H9 (cell line): ENCODE results near the gene SIGLEC11. TPM values are rescaled to one million over a fixed set of nuclear protein-coding genes. Genes with fewer than 3 reads are reported as not detected.

Experiments
- DNase-seq: peaks from one replicate; pipeline ENCODE4 v3.0.0-alpha.2; 2017
- H2AFZ ChIP-seq: one replicate; pipeline ENCODE4 v1.6.1; 2013; ENCODE audit warnings: mild to moderate bottlenecking, low read length, control low read depth, moderate library complexity
- H2AK5ac ChIP-seq: 2 replicates; pipeline ENCODE4 v1.6.1; 2013; ENCODE audit warnings: low read length, control low read depth, mixed read lengths; ENCODE audit not compliant: insufficient read length
- H2BK120ac ChIP-seq: one replicate; pipeline ENCODE4 v1.6.1; 2013; ENCODE audit warnings: low read depth, mild to moderate bottlenecking, low read length, control low read depth, inconsistent platforms; ENCODE audit not compliant: poor library complexity, severe bottlenecking
- H2BK12ac ChIP-seq: 2 replicates; pipeline ENCODE4 v1.6.1; 2013; ENCODE audit warnings: low read length, control low read depth, mixed read lengths, low read depth; ENCODE audit not compliant: insufficient read length
- H2BK15ac ChIP-seq: 2 replicates; pipeline ENCODE4 v1.6.1; 2013; ENCODE audit warnings: low read depth, low read length, control low read depth
- H2BK20ac ChIP-seq: one replicate; pipeline ENCODE4 v1.6.1; 2013; ENCODE audit warnings: low read depth, mild to moderate bottlenecking, low read length, control low read depth, inconsistent platforms; ENCODE audit not compliant: poor library complexity, severe bottlenecking
- H2BK5ac ChIP-seq: 2 replicates; pipeline ENCODE4 v1.6.1; 2013; ENCODE audit warnings: low read length, control low read depth, mixed read lengths; ENCODE audit not compliant: insufficient read length
- H3K14ac ChIP-seq: 2 replicates; pipeline ENCODE4 v1.6.1; 2013; ENCODE audit warnings: low read length, control low read depth; ENCODE audit not compliant: insufficient read depth
- H3K18ac ChIP-seq: 2 replicates; pipeline ENCODE4 v1.6.1; 2013; ENCODE audit warnings: low read depth, mild to moderate bottlenecking, mixed read lengths, low read length, control low read depth; ENCODE audit not compliant: insufficient read length
- H3K23ac ChIP-seq: 2 replicates; pipeline ENCODE4 v1.6.1; 2013; ENCODE audit warnings: low read length, control low read depth, mixed read lengths, low read depth; ENCODE audit not compliant: insufficient read length
- H3K23me2 ChIP-seq: 2 replicates; pipeline ENCODE4 v1.6.1; 2013; ENCODE audit warnings: low read depth, mild to moderate bottlenecking, mixed read lengths, low read length, control low read depth; ENCODE audit not compliant: insufficient read length, poor library complexity, severe bottlenecking
- H3K27ac ChIP-seq: 2 replicates; pipeline ENCODE4 v1.5.1; 2013; ENCODE audit warnings: low read length, control low read depth, mixed read lengths, low read depth; ENCODE audit not compliant: insufficient read length
- H3K27me3 ChIP-seq: 2 replicates; pipeline ENCODE4 v1.6.1; 2013; ENCODE audit warnings: low read length, control low read depth, inconsistent platforms; ENCODE audit not compliant: insufficient read depth
- H3K4ac ChIP-seq: 2 replicates; pipeline ENCODE4 v1.6.1; 2013; ENCODE audit warnings: low read depth, mild to moderate bottlenecking, control low read depth, inconsistent platforms, low read length, moderate library complexity
- H3K4me1 ChIP-seq: 2 replicates; pipeline ENCODE4 v1.6.1; 2013; ENCODE audit warnings: low read length, control low read depth, inconsistent platforms; ENCODE audit not compliant: insufficient read depth
- H3K4me2 ChIP-seq: 2 replicates; pipeline ENCODE4 v1.6.1; 2013; ENCODE audit warnings: low read length, control low read depth, mixed read lengths; ENCODE audit not compliant: insufficient read length, insufficient read depth
- H3K56ac ChIP-seq: 2 replicates; pipeline ENCODE4 v1.6.1; 2013; ENCODE audit warnings: low read depth, mild to moderate bottlenecking, mixed read lengths, low read length, control low read depth; ENCODE audit not compliant: insufficient read length
- H3K79me1 ChIP-seq: 2 replicates; pipeline ENCODE4 v1.6.1; 2013; ENCODE audit warnings: low read depth, mild to moderate bottlenecking, moderate library complexity, low read length, control low read depth, inconsistent platforms; ENCODE audit not compliant: insufficient read depth, poor library complexity, severe bottlenecking
- H3K79me2 ChIP-seq: 2 replicates; pipeline ENCODE4 v1.6.1; 2013; ENCODE audit warnings: low read length, control low read depth, inconsistent platforms; ENCODE audit not compliant: insufficient read depth
- H3K9ac ChIP-seq: 2 replicates; pipeline ENCODE4 v1.6.1; 2013; ENCODE audit warnings: low read length, control low read depth, mixed read lengths; ENCODE audit not compliant: insufficient read length; ENCODE audit errors: extremely low read depth
- H3K9me3 ChIP-seq: one replicate; pipeline ENCODE4 v1.6.1; 2013; ENCODE audit warnings: low read depth, low read length, inconsistent platforms; ENCODE audit not compliant: control insufficient read depth
- H3T11ph ChIP-seq: one replicate; pipeline ENCODE4 v1.6.1; 2013; ENCODE audit warnings: mild to moderate bottlenecking, low read length, control low read depth, inconsistent platforms
- H4K20me1 ChIP-seq: one replicate; pipeline ENCODE4 v1.6.1; 2013; ENCODE audit not compliant: control insufficient read depth, insufficient read length, insufficient read depth
- H4K5ac ChIP-seq: 2 replicates; pipeline ENCODE4 v1.6.1; 2013; ENCODE audit warnings: low read depth, mild to moderate bottlenecking, mixed read lengths, low read length, control low read depth; ENCODE audit not compliant: insufficient read length
- H4K8ac ChIP-seq: replicated peaks from 2 replicates; pipeline ENCODE4 v1.6.1; 2013; ENCODE audit warnings: low read length, control low read depth, mixed read lengths, low read depth; ENCODE audit not compliant: insufficient read length
- H4K91ac ChIP-seq: 2 replicates; pipeline ENCODE4 v1.6.1; 2013; ENCODE audit warnings: low read depth, mild to moderate bottlenecking, moderate library complexity, mixed read lengths, low read length, control low read depth; ENCODE audit not compliant: insufficient read length
- H3K27ac Mint-ChIP-seq, 3 experiments: 2 replicates in 2 of 3; 3 replicates in 1 of 3; pipeline ENCODE4 v1.8.0; 2020 to 2021; ENCODE audit warnings: mixed read lengths in 3 of 3, mild to moderate bottlenecking in 1 of 3, moderate library complexity in 1 of 3
- H3K27me3 Mint-ChIP-seq: 2 replicates; pipeline ENCODE4 v1.8.0; 2021; ENCODE audit warnings: low read depth, mild to moderate bottlenecking, moderate library complexity, mixed read lengths
- H3K36me3 Mint-ChIP-seq, 3 experiments: 2 replicates in 2 of 3; 3 replicates in 1 of 3; pipeline ENCODE4 v1.8.0; 2020 to 2021; ENCODE audit warnings: low read depth in 3 of 3, mixed read lengths in 3 of 3; ENCODE audit not compliant: insufficient read depth in 1 of 3
- H3K4me1 Mint-ChIP-seq, 2 experiments: 2 replicates each; pipeline ENCODE4 v1.8.0; 2020; ENCODE audit warnings: mixed read lengths in 2 of 2
- H3K4me3 Mint-ChIP-seq, 2 experiments: 2 replicates in 1 of 2; 3 replicates in 1 of 2; pipeline ENCODE4 v1.8.0; 2020 to 2021; ENCODE audit warnings: mild to moderate bottlenecking in 2 of 2, mixed read lengths in 2 of 2, moderate library complexity in 1 of 2
- H3K9me3 Mint-ChIP-seq, 2 experiments: 2 replicates in 1 of 2; 3 replicates in 1 of 2; pipeline ENCODE4 v1.8.0; 2020; ENCODE audit warnings: mild to moderate bottlenecking in 2 of 2, mixed read lengths in 2 of 2, moderate library complexity in 1 of 2
- WGBS: extraction: QIAGEN DNeasy Blood & Tissue Kit; methylation state at CpG from one replicate; pipeline ENCODE4 v1.1.7; 2013; ENCODE audit warnings: missing lambda C conversion rate, low lambda C conversion rate, mixed read lengths; ENCODE audit not compliant: insufficient read length; ENCODE audit errors: extremely low coverage; 5-methylcytosine and 5-hydroxymethylcytosine counted together
- total RNA-seq: library from RNA; stranded (reverse); gene quantifications from 2 replicates; pipeline ENCODE4 v1.2.1, GENCODE V29; 2021
- TF ChIP-seq, protein P1 (sequence below): fragments of 200-600 bp; sonication (generic); conservative IDR thresholded peaks from 3 replicates; pipeline ENCODE4 v1.8.0; 2021; ENCODE audit warnings: antibody characterized with exemption, mild to moderate bottlenecking

SIGLEC11 gene
- total RNA-seq, 1 experiment from 2014 or later, result not detected

DNA sequence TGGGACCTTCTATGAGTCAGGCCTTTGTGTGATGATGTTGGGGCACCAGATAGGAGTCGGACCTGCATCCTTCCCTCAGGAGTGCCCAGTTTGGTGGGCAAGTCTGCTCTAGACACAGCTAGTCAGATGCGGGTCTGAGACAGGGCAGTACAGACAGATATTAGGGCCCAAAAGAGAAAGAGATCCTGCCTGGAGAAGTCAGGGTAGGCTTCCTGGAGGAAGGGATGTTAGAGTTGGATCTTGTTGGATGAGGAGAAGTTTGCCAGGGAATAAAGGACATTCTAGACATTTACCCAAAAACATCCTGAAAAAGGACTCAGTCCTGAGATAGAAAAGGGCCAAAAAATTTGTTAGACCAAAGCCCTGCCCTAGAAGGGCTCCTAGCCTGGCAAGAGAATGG, 47.0 kb upstream of the SIGLEC11 start:
- Histone ChIP-seq H3K9me3 (no peaks in the 10 kb centered on the region), H4K20me1 (no peaks in the 10 kb centered on the region), H3K4ac (no peak overlapping the region), H2BK20ac (no peak overlapping the region), H3K23me2 (no peaks in the 10 kb centered on the region), H2BK12ac (no peak overlapping the region), H3K27ac (no peak overlapping the region), H2BK15ac (no peak overlapping the region), H3K4me1 (no peaks in the 10 kb centered on the region), H3K56ac (no peak overlapping the region), H3K79me2 (no peaks in the 10 kb centered on the region), H3K23ac (no peak overlapping the region), H3K79me1 (no peaks in the 10 kb centered on the region), H2AFZ (no peak overlapping the region), H2BK120ac (no peak overlapping the region), H4K5ac (no peak overlapping the region), H3K14ac (no peak overlapping the region), H2BK5ac (no peak overlapping the region), H3K9ac (no peak overlapping the region), H2AK5ac (no peak overlapping the region), H3K18ac (no peak overlapping the region), H4K91ac (no peak overlapping the region), H4K8ac (no peak overlapping the region), H3K4me2 (no peak overlapping the region), H3K27me3 (no peaks in the 10 kb centered on the region), H3T11ph (no peak overlapping the region)
- H3K9me3 Mint-ChIP-seq, result no peaks in the 10 kb centered on the region
- H3K4me3 Mint-ChIP-seq, result no peak overlapping the region
- WGBS, result no CpG with 5 or more reads among the region's 2 CpGs
- H3K36me3 Mint-ChIP-seq, result peaks cover 8 to 23% (median 21%) of the 10 kb centered on the region in 3 experiments
- no peak for DNase-seq
- H3K4me1 Mint-ChIP-seq, result no peaks in the 10 kb centered on the region
- H3K27ac Mint-ChIP-seq, result no peak overlapping the region
- H3K27me3 Mint-ChIP-seq, result no peaks in the 10 kb centered on the region
- TF ChIP-seq, protein P1, sequence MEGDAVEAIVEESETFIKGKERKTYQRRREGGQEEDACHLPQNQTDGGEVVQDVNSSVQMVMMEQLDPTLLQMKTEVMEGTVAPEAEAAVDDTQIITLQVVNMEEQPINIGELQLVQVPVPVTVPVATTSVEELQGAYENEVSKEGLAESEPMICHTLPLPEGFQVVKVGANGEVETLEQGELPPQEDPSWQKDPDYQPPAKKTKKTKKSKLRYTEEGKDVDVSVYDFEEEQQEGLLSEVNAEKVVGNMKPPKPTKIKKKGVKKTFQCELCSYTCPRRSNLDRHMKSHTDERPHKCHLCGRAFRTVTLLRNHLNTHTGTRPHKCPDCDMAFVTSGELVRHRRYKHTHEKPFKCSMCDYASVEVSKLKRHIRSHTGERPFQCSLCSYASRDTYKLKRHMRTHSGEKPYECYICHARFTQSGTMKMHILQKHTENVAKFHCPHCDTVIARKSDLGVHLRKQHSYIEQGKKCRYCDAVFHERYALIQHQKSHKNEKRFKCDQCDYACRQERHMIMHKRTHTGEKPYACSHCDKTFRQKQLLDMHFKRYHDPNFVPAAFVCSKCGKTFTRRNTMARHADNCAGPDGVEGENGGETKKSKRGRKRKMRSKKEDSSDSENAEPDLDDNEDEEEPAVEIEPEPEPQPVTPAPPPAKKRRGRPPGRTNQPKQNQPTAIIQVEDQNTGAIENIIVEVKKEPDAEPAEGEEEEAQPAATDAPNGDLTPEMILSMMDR, result no peak
